Superior temporal gyrus (tissue), 1 donor: ENCODE data around the gene SLC9A9.
A peak's percentile ranks its signal among the peaks of the same experiment; 100 is the strongest.

ENCODE experiments used
- DNase-seq: peaks from one replicate; pipeline ENCODE4 v3.0.0-alpha.2; 2016; ENCODE audit errors: extremely low spot score

The SLC9A9 gene

GRCh38 chr3:143329567-143330211, 518.6 kb downstream of the SLC9A9 start:
- no peak for DNase-seq

DNA sequence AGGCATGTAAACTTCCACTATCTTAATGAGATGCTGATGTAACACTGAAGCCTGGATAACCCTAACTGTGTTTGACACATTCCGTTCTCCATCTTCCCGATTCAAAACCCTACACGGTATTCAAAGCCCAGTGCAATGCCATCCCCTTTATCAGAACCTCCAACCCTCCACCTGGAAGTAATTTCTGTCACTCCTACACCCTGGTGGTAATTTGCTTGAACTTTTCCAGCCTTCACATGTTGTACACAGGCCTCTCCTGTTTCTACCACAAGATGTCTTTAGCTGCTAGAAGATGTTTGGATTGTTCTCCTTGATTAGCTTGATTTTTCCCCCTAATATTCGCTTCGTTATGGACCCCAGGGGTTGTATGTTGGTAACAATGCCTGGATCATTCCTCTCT, 519.8 kb downstream of the SLC9A9 start:
- DNase-seq, result no peak

DNA sequence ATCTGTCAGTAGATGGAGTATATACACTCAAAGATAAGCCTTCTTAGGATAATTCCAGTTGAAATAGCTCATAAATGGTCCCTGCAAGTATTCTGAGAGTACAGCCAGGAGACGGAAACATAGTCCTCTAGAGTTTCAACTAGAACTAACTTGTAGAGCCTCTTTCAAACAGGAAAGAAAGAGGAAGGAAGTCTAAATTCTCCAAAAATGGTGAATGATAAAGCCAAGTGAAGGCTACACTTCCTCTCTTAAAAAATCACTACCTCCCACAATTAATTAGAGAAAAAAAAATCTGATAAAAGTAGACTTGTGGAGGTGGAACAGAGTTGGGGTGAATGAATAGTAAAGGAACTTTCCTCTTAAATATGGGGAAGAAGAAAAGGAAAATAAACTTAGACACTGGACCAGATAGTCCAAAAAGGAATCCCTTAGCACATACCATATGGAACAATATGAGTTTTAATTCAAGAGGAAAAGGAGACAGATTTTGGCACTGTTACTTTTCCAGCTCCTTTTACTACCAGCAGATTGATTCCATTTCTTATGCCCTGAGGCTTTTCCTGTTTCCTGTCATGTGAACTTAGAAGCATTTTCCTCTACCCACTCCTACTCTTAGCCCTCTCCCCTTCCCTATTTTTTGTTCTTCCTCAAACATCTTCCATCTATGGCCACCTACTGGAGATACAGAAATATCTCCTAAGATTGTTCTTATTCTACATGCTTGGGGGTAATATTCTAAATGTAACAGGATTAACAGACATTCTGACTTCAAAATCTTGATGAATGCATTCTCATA, 521.1 kb downstream of the SLC9A9 start:
- no peak for DNase-seq

DNA sequence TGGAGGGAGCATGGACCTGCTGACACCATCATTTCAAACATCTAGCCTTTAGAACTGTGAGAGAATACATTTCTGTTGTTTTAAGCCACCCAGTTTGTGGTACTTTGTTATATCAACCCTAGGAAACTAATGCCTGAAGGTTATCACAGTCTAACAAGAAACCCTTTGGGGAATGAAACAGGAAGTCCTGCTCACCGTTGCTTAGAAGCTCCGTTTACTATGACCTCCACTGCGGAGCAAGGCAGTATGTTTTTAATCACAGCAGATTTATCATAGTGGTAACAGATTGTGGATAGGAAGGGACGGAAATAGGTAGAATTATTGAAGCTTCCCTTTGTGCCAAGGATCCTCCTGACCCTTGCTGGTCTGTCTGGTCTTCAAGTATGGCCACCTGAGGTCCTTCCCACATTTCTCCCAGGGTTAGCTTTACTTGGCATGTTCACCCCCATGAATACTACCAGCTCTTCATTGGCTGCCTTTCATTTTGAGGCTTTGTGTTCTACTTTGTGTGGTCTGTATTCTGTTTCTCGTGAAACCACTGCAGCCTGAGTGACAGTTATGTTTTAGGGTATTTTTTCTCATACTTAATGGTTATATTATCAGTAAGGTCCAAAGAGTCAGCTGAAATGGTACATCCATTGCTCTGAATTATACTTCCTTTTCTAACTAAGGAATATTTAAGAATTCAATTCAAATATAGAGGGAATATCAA, 527.1 kb downstream of the SLC9A9 start:
- DNase-seq, result no peak

DNA sequence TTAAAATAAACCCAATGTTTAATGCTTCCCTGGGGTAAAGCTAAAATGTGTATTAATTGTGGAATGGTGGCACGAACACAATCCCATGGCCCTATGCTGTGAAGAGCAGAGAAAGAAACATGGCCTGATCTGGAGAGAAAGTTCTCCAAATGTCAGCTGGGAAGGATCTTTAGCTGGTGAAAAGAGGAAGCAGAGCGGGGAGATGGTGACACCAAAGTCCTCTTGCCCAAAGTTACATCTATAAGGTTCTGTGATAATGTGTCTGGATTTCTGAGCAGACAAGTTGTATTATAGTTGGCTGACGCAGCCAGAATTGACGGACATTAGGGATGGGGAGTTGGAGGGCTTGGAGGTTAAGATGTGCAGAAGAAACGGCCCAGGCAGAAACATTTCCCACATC, 532.5 kb downstream of the SLC9A9 start:
- DNase-seq, result no peak

- no peak for DNase-seq
Measured at GRCh38 chr3:143314251-143315093, 533.8 kb downstream of the SLC9A9 start.

DNA sequence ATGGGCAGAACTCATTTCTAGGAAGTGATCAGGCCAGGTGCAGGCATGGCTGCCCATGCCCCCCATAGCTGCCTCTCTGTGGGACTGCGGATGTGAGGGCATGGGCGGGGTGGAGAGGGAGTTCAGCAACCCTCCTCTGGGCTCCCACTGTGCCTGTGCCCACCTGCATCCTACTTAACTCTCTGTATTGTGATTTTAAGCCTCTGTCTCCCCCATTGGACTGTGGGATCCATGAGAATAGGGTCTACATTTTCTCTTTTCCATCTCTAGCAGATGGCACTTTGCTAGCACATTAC, 534.4 kb downstream of the SLC9A9 start:
- no peak for DNase-seq

DNA sequence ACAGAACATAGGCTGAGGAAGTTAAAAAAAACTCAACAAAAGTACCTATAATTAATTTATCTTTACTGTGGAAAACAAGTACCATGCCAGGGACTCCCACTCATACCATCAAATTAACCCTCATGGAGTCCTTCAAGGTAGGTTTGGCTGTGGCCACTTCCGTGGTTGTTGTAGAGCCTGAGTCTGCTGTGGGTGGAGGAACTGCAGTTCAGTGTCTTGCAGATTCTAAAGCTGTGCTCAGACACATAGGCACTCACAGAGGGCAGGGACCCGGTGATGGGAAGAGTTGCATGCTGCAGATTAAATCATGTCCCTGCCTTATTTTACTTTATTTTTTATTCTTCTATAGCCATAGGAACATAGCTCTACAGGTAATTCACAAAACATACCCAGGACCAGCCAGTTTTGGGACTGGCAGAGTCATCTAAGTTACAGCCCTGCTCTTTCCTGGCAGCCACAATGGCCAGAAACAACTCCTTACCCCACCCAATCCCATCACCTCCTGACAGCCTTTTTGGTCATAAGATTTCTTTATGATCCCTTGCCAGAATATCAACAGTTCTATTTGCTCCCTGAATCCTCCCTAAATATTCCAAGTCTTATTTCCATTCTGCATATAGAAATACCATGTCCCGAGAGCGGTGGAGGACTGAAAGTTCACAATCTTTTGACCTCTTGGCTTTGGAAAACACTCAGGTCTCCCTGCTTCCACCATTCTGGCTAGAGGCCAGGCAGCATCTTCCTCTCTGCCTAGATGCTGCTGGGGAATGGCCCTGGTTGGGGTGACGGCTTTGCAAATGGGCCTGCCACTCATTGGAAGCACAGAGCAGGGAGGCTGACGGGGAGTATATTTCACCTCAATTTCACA, 535.0 kb downstream of the SLC9A9 start:
- DNase-seq, result no peak

- DNase-seq, result no peak
Measured at GRCh38 chr3:143311096-143311495, 537.2 kb downstream of the SLC9A9 start.

GRCh38 chr3:143309705-143310104, 538.6 kb downstream of the SLC9A9 start:
- DNase-seq, result no peak

DNA sequence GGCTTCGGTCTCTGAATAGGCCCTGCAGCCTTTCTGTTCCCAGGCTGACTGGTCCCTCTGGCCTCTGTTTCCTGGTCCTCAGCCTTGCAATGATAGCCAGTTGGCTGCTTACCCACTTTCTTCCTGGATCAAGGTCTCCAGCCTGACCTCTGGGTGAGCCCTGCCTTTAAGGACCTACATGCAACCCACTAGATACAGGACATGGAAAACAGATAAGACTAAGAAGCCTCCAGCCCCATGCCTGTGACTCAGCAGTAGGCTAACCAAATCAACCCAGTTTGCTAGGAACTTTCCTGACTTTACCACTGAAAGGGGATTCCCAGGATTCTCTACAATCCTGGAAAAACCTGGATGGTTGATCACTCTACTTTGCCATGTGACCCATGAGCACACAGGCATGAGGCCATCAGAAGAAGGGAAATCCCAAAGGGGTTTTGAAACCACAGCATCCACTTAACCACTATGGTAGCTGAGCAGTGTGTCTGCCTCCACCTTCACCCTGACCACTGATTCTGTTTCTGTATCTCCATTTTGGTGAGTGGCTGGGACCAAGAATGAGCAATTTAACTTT, 540.6 kb downstream of the SLC9A9 start:
- no peak for DNase-seq

- DNase-seq, result no peak
Measured at GRCh38 chr3:143306407-143306806, 541.9 kb downstream of the SLC9A9 start.

DNA sequence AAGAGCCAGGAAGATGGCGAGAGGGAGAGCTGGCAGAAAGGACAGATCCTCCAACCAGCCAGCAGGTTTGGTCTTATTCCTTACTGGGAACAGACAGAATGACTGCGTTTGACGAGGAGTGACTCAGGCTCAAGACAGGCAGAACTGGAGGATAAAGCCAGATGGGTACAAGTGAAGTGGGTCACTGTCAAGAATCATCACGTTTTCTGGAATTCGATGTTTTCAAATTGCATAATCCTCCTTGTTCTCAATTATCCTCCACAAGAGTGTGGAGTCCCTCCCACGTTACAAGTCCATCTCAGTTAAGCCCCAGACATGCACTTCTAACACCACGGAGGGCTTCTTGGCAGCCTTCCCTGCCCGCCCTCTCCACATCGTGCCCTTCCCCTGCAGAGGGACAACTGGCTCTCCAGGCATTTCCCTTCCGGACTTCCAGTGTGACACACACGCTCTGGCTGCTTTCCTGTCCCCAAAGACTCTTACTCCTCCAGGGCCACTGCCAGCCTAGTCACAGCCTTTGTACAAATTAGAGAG, 545.6 kb downstream of the SLC9A9 start:
- DNase-seq, result no peak

- DNase-seq, result no peak
Measured at GRCh38 chr3:143301031-143301901, 547.0 kb downstream of the SLC9A9 start.

- no peak for DNase-seq
Measured at GRCh38 chr3:143298886-143299535, 549.3 kb downstream of the SLC9A9 start.

DNA sequence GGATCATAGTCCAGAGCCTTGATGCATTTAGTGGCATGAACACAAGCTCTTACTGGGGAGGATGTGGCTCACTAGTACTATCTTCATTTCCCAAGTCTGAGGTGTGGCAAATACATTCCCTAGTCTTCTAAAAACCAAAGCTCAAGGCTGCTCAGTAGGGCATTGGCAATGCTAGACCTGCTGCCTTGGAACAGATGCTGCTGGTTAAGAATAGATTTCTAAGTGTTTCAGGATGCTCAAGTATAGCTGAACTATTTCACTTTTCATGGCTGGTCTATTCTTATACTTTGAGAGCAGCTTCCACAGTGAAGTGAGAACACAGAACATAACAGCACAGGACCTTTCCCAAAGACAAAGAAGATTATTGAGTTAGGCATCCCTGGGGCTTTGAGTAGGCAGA, 549.9 kb downstream of the SLC9A9 start:
- peak; percentile 29 for DNase-seq

- DNase-seq, result no peak
Measured at GRCh38 chr3:143295201-143296080, 552.8 kb downstream of the SLC9A9 start.

GRCh38 chr3:143294188-143294587, 554.1 kb downstream of the SLC9A9 start:
- no peak for DNase-seq
